Mononuclear cell (primary cell): ENCODE results near the gene GLOD5. TPM values are rescaled to one million over a fixed set of nuclear protein-coding genes. Genes with fewer than 3 reads are reported as not detected.

Experiments
- H3K27me3 ChIP-seq: 2 replicates; pipeline ENCODE4 v1.6.0; 2011; ENCODE audit warnings: low read length, control low read depth; ENCODE audit not compliant: insufficient read depth
- H3K4me1 ChIP-seq: 2 replicates; pipeline ENCODE4 v1.5.1; 2011; ENCODE audit warnings: mild to moderate bottlenecking, low read length, control low read depth; ENCODE audit not compliant: insufficient read depth
- H3K4me3 ChIP-seq: 2 replicates; pipeline ENCODE4 v1.5.1; 2011; ENCODE audit warnings: mild to moderate bottlenecking, low read length, moderate library complexity
- H3K9me3 ChIP-seq: 2 replicates; pipeline ENCODE4 v1.5.1; 2011; ENCODE audit warnings: low read depth, mild to moderate bottlenecking, control low read depth, low read length
- total RNA-seq: library from RNA; depleted of rRNA; stranded (reverse); fragments of >200 nt; gene quantifications from one replicate; pipeline ENCODE4 v1.2.3, GENCODE V29; 2012

GLOD5 gene
- total RNA-seq, 1 donor = not detected

GRCh38 chrX:48784726-48785125, 23.2 kb downstream of the GLOD5 start:
- H3K9me3 ChIP-seq = no peaks in the 10 kb centered on the region

GRCh38 chrX:48785186-48785539, 23.6 kb downstream of the GLOD5 start:
- Histone ChIP-seq H3K4me1 (no peaks in the 10 kb centered on the region), H3K4me3 (no peak overlapping the region), H3K9me3 (no peaks in the 10 kb centered on the region), H3K27me3 (no peaks in the 10 kb centered on the region)

More at GRCh38 chrX:48784726-48785125, 23.2 kb downstream of the GLOD5 start:
- Histone ChIP-seq H3K27me3 (no peaks in the 10 kb centered on the region), H3K4me3 (no peak overlapping the region), H3K4me1 (no peaks in the 10 kb centered on the region)

GRCh38 chrX:48785540-48786214, 24.1 kb downstream of the GLOD5 start:
- H3K4me3 ChIP-seq = no peak overlapping the region
- no peaks in the 10 kb centered on the region for H3K27me3 ChIP-seq
- no peaks in the 10 kb centered on the region for H3K4me1 ChIP-seq
- H3K9me3 ChIP-seq = no peaks in the 10 kb centered on the region

- Histone ChIP-seq H3K4me3 (no peak within 1 kb of the TSS), H3K4me1 (no peaks in the 10 kb centered on the region), H3K9me3 (no peaks in the 10 kb centered on the region), H3K27me3 (no peaks in the 10 kb centered on the region)
Measured at GRCh38 chrX:48786341-48786800, 24.8 kb downstream of the GLOD5 start, which contains the start of gene GATA1. TSS of gene GATA1 (plus strand) at chrX:48786590. CDS start at chrX:48791110, 4,520 bp downstream.

- Histone ChIP-seq H3K27me3 (no peaks in the 10 kb centered on the region), H3K4me3 (no peak overlapping the region), H3K9me3 (no peaks in the 10 kb centered on the region), H3K4me1 (no peaks in the 10 kb centered on the region)
Measured at GRCh38 chrX:48786825-48787504, 25.4 kb downstream of the GLOD5 start.

- no peaks in the 10 kb centered on the region for H3K4me1 ChIP-seq
- H3K4me3 ChIP-seq = no peak overlapping the region
- no peaks in the 10 kb centered on the region for H3K27me3 ChIP-seq
Measured at GRCh38 chrX:48787505-48788443, 26.2 kb downstream of the GLOD5 start.

GRCh38 chrX:48789366-48790220, 28.0 kb downstream of the GLOD5 start:
- no peaks in the 10 kb centered on the region for H3K9me3 ChIP-seq
- H3K27me3 ChIP-seq = no peaks in the 10 kb centered on the region
- no peaks in the 10 kb centered on the region for H3K4me1 ChIP-seq
- H3K4me3 ChIP-seq = no peak overlapping the region

More at GRCh38 chrX:48787505-48788443, 26.2 kb downstream of the GLOD5 start:
- H3K9me3 ChIP-seq = no peaks in the 10 kb centered on the region

- H3K4me3 ChIP-seq = no peak overlapping the region
- no peaks in the 10 kb centered on the region for H3K27me3 ChIP-seq
- no peaks in the 10 kb centered on the region for H3K9me3 ChIP-seq
- H3K4me1 ChIP-seq = no peaks in the 10 kb centered on the region
Measured at GRCh38 chrX:48790477-48790876, 28.9 kb downstream of the GLOD5 start.

GRCh38 chrX:48791063-48791820, 29.7 kb downstream of the GLOD5 start:
- Histone ChIP-seq H3K4me1 (no peaks in the 10 kb centered on the region), H3K4me3 (no peak overlapping the region), H3K27me3 (no peaks in the 10 kb centered on the region), H3K9me3 (no peaks in the 10 kb centered on the region)

- Histone ChIP-seq H3K4me1 (no peaks in the 10 kb centered on the region), H3K4me3 (no peak overlapping the region), H3K9me3 (no peaks in the 10 kb centered on the region), H3K27me3 (no peaks in the 10 kb centered on the region)
Measured at GRCh38 chrX:48792219-48792618, 30.7 kb downstream of the GLOD5 start.

- H3K27me3 ChIP-seq = no peaks in the 10 kb centered on the region
- no peaks in the 10 kb centered on the region for H3K4me1 ChIP-seq
- no peaks in the 10 kb centered on the region for H3K9me3 ChIP-seq
- no peak overlapping the region for H3K4me3 ChIP-seq
Measured at GRCh38 chrX:48793935-48794334, 32.4 kb downstream of the GLOD5 start.

GRCh38 chrX:48794340-48794910, 32.9 kb downstream of the GLOD5 start:
- H3K4me3 ChIP-seq = no peak overlapping the region

GRCh38 chrX:48794911-48795515, 33.5 kb downstream of the GLOD5 start:
- no peaks in the 10 kb centered on the region for H3K9me3 ChIP-seq
- no peaks in the 10 kb centered on the region for H3K27me3 ChIP-seq
- no peak overlapping the region for H3K4me3 ChIP-seq
- H3K4me1 ChIP-seq = no peaks in the 10 kb centered on the region

More at GRCh38 chrX:48794340-48794910, 32.9 kb downstream of the GLOD5 start:
- Histone ChIP-seq H3K4me1 (no peaks in the 10 kb centered on the region), H3K27me3 (no peaks in the 10 kb centered on the region), H3K9me3 (no peaks in the 10 kb centered on the region)
